Tibial nerve (tissue), 4 donors: ENCODE results near the gene PCMT1. TPM values are rescaled to one million over a fixed set of nuclear protein-coding genes. Genes with fewer than 3 reads are reported as not detected.
A peak's percentile ranks its signal among the peaks of the same experiment; 100 is the strongest.

Experiments used
- DNase-seq, 2 donors: peaks; one replicate each; pipeline ENCODE4 v3.0.0-alpha.2; 2019; ENCODE audit warnings: low spot score in 2 of 2
- H3K27ac ChIP-seq, 4 donors: fragments of 200-600 bp; sonication (generic) in 3 of 4; one replicate each; pipeline ENCODE4 v1.5.1; 2017 to 2019; ENCODE audit warnings: mild to moderate bottlenecking in 1 of 4
- H3K27me3 ChIP-seq, 2 donors: fragments of 200-600 bp; sonication (generic) in 1 of 2; one replicate each; pipeline versions ENCODE4 v1.5.1 to v1.6.0; 2017 to 2019
- H3K36me3 ChIP-seq, 3 donors: fragments of 200-600 bp; sonication (generic); one replicate each; pipeline ENCODE4 v1.5.1; 2018 to 2019
- H3K4me1 ChIP-seq, 4 donors: fragments of 200-600 bp; sonication (generic) in 3 of 4; one replicate each; pipeline ENCODE4 v1.5.1; 2017 to 2019
- H3K4me3 ChIP-seq, 4 donors: fragments of 200-600 bp; sonication (generic) in 3 of 4; one replicate each; pipeline ENCODE4 v1.5.1; 2017 to 2019; ENCODE audit warnings: mild to moderate bottlenecking in 1 of 4, moderate library complexity in 1 of 4
- H3K9me3 ChIP-seq, 4 donors: fragments of 200-600 bp; sonication (generic) in 3 of 4; one replicate each; pipeline ENCODE4 v1.5.1; 2017 to 2019
- EP300 ChIP-seq, 2 donors: sonication (generic); formaldehyde crosslinking; IDR thresholded peaks; one replicate each; pipeline ENCODE4 v1.6.1; 2017; ENCODE audit warnings: antibody characterized with exemption in 2 of 2, mild to moderate bottlenecking in 1 of 2
- POLR2A ChIP-seq, 2 donors: fragments of 450-650 bp; IDR thresholded peaks; one replicate each; pipeline ENCODE4 v1.6.1; 2017; ENCODE audit warnings: antibody characterized with exemption in 2 of 2, mild to moderate bottlenecking in 2 of 2, moderate library complexity in 2 of 2
- WGBS, 2 donors: methylation state at CpG; one replicate each; pipeline ENCODE4 v1.1.5; 2018; 5-methylcytosine and 5-hydroxymethylcytosine counted together
- total RNA-seq, 4 donors: library from RNA; depleted of rRNA; stranded (reverse); fragments of >200 nt; gene quantifications; one replicate each; pipeline ENCODE4 v1.1.0, GENCODE V29; 2016
- TF ChIP-seq, protein P1 (sequence below), 5 experiments: fragments of 200-600 bp in 3 of 5; fragments of 450-650 bp in 2 of 5; sonication (generic) in 3 of 5; IDR thresholded peaks; one replicate each; pipeline ENCODE4 v1.5.1; 2016 to 2019; ENCODE audit warnings: antibody characterized with exemption in 5 of 5, mild to moderate bottlenecking in 3 of 5, moderate library complexity in 2 of 5

The PCMT1 gene
- total RNA-seq, 4 donors from 2014 or later = 85.0 to 135 (median 88.5) TPM

DNA sequence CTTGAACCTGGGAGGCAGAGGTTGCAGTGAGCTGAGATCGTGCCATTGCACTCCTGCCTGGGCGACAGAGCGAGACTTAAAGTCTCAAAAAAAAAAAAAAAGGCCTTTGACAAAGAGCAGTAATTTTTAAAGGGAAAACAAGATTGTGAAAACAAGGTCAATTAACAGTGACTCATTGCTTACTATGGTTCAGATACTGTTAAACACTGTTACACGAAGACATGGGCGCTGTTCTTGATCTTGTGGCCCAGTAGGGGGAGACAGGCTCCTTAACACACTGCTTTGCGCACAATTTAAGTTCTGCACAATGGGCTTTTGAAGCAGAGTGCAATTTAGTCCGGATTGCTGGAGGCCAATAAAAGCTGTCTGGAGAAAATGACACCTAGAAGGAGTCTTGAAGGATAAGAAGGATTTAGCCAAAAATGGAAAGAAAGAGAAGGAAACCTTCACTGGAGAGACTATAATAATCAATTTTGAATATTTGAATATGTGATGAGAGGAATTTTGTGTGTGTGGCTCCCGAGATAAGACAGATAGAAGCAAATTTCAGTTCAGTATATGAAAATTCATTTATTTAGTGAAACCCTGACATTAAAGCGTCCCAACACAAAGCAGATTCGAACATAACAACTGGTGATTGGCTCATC lies 25.6 kb upstream of the PCMT1 start:
- TF ChIP-seq, protein P1, sequence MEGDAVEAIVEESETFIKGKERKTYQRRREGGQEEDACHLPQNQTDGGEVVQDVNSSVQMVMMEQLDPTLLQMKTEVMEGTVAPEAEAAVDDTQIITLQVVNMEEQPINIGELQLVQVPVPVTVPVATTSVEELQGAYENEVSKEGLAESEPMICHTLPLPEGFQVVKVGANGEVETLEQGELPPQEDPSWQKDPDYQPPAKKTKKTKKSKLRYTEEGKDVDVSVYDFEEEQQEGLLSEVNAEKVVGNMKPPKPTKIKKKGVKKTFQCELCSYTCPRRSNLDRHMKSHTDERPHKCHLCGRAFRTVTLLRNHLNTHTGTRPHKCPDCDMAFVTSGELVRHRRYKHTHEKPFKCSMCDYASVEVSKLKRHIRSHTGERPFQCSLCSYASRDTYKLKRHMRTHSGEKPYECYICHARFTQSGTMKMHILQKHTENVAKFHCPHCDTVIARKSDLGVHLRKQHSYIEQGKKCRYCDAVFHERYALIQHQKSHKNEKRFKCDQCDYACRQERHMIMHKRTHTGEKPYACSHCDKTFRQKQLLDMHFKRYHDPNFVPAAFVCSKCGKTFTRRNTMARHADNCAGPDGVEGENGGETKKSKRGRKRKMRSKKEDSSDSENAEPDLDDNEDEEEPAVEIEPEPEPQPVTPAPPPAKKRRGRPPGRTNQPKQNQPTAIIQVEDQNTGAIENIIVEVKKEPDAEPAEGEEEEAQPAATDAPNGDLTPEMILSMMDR (IDR thresholded peaks at IDR 0.05) = peak; percentile 43 to 68 (median 52)
- TF ChIP-seq EP300 (IDR thresholded peaks at IDR 0.05) (peak in 1 of 2 donors; percentile 7), POLR2A (IDR thresholded peaks at IDR 0.05) (no peak)
- Histone ChIP-seq H3K9me3 (no peaks in the 10 kb centered on the region), H3K36me3 (peaks cover 0 to 53% (median 0%) of the 10 kb centered on the region in 3 donors), H3K4me3 (no peak overlapping the region), H3K4me1 (peaks cover 0 to 3% (median under 1%) of the 10 kb centered on the region in 4 donors), H3K27me3 (no peaks in the 10 kb centered on the region), H3K27ac (peak overlapping the region in 1 of 4 donors; percentile 42)
- peak in 1 of 2 donors; percentile 60 for DNase-seq
- WGBS, 2 donors = 49% methylated on average over 10 of the region's 10 CpGs

DNA sequence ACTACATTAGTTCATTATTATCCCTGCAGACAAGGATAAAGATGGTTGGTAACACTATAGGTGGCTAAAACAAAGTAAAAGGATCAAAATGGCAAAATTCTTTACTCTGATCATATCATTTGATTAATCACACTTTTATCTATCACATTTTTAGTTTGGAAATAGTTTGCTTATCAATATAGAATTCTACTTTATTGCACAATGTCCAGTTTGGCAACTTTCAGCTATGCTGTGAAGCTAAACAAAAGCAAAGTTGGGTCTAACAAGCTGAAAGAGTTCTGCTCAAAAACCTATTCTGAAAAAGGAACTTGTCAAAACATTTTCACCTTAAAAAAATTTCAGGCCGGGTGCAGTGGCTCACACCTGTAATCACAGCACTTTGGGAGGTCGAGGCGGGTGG lies 23.8 kb upstream of the PCMT1 start:
- Histone ChIP-seq H3K27me3 (no peaks in the 10 kb centered on the region), H3K36me3 (peaks cover 0 to 71% (median 0%) of the 10 kb centered on the region in 3 donors), H3K4me3 (no peak overlapping the region)

DNA sequence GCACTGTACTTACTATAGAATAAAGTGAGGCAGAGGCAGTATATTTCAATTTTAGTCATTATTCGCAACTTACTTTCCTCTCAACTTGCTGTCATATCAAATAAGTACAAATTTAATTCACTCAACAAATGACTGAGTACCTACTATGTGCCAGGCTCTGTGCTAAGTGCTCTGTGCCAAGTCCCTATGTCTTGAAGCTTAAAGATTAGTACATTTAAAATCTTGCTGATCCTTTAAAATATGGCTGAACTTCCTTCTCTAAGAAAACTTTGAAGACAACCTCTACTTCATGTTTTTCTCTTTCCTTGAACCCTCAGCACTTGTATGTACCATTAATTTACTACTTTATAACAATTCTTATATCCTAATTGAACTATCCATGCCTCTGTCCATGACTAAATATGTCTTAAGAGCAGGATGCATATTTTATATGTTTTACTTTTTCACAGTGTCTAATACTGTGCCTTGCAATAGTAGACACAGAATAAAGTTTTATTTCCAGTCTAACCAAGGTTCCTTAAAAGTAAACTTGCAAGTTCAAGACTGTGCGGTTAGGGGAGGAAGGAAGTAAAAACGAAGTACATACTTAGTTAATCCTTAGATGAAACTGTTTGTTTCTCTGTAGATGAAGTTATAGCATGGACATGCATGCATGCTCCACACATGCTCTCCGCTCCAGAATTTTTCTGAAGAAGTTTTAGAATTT lies 21.6 kb upstream of the PCMT1 start:
- TF ChIP-seq POLR2A (IDR thresholded peaks at IDR 0.05) = no peak
- DNase-seq = no peak
- 80 to 88% methylated on average over 4 of the region's 4 CpGs for WGBS, 2 donors
- peaks cover 0 to 84% (median 0%) of the 10 kb centered on the region in 3 donors for H3K36me3 ChIP-seq
- H3K9me3 ChIP-seq = no peaks in the 10 kb centered on the region
- no peak overlapping the region for H3K27ac ChIP-seq
- no peaks in the 10 kb centered on the region for H3K27me3 ChIP-seq
- no peak overlapping the region for H3K4me3 ChIP-seq
- H3K4me1 ChIP-seq = peaks cover 0 to 2% (median 0%) of the 10 kb centered on the region in 4 donors

More for the DNA sequence above, 23.8 kb upstream of the PCMT1 start:
- H3K4me1 ChIP-seq = peaks cover 0 to 2% (median 0%) of the 10 kb centered on the region in 4 donors
- no peak for DNase-seq
- no peaks in the 10 kb centered on the region for H3K9me3 ChIP-seq
- TF ChIP-seq, protein P1 (IDR thresholded peaks at IDR 0.05) = no peak
- TF ChIP-seq EP300 (IDR thresholded peaks at IDR 0.05) = no peak
- TF ChIP-seq POLR2A (IDR thresholded peaks at IDR 0.05) = no peak
- 82 to 85% methylated on average over 3 of the region's 3 CpGs for WGBS, 2 donors
- H3K27ac ChIP-seq = no peak overlapping the region

DNA sequence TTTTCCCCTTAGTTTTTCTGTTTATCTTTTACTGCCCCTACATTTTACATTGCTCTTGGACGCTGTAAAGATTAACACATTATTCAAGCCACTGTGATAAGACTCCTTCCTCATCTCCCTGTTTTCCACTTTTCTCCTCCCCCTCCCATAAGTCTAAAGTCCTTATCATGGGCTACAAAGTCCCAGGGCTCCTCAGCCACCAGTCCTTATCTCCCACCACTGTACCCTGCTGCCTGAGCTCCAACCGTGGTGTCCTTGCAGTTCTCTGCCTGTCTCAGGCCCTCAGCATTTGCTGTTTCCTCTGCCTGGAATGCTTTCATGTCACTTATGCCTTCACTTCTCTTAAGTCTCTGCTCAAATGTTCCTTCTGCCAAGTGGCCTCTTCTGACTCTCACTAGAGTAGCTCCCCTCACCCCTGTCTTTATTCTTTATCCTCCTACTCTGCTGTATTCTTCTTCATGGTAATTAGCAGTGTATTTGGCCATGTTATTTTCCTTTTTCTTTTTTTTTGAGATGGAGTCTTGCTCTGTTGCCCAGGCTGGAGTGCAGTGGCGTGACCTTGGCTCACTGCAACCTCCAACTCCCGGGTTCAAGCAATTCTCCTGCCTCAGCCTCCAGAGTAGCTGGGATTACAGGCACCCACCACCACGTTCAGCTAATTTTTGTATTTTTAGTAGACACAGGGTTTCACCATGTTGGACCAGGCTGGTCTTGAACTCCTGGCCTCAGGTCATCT lies 20.9 kb upstream of the PCMT1 start:
- Histone ChIP-seq H3K36me3 (peaks cover 0 to 87% (median 0%) of the 10 kb centered on the region in 3 donors), H3K9me3 (no peaks in the 10 kb centered on the region), H3K27ac (no peak overlapping the region), H3K27me3 (no peaks in the 10 kb centered on the region), H3K4me1 (peaks cover 0 to under 1% (median 0%) of the 10 kb centered on the region in 4 donors), H3K4me3 (no peak overlapping the region)
- TF ChIP-seq EP300 (IDR thresholded peaks at IDR 0.05) = no peak
- TF ChIP-seq, protein P1 (IDR thresholded peaks at IDR 0.05) = no peak
- TF ChIP-seq POLR2A (IDR thresholded peaks at IDR 0.05) = no peak
- DNase-seq = no peak
- WGBS, 2 donors = 85 to 87% methylated on average over 5 of the region's 5 CpGs

DNA sequence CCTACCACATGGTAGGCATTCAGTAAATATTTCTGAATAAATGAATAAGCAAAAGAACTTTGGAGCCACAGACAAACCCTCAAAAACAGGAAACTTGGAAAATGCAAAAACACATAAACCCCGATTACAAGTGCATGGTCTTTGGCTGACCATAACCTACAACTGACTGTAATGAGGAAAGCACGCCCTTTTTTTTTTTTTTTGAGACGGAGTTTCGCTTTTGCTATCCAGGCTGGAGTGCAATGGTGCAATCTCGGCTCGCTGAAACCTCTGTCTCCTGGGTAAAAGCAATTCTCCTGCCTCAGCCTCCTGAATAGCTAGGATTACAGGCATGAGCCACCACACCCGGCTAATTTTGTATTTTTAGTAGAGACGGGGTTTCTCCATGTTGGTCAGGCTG lies 19.7 kb upstream of the PCMT1 start:
- Histone ChIP-seq H3K4me1 (no peaks in the 10 kb centered on the region), H3K9me3 (no peaks in the 10 kb centered on the region), H3K4me3 (no peak overlapping the region), H3K27me3 (no peaks in the 10 kb centered on the region), H3K36me3 (peaks cover 0 to 94% (median under 1%) of the 10 kb centered on the region in 3 donors), H3K27ac (no peak overlapping the region)
- no peak for DNase-seq
- TF ChIP-seq, protein P1 (IDR thresholded peaks at IDR 0.05) = no peak
- TF ChIP-seq EP300 (IDR thresholded peaks at IDR 0.05) = no peak
- TF ChIP-seq POLR2A (IDR thresholded peaks at IDR 0.05) = no peak
- 85 to 97% methylated on average over 8 of the region's 8 CpGs for WGBS, 2 donors
